Ishikawa (cell line): ENCODE measurements around the gene PUSL1.
A peak's percentile ranks its signal among the peaks of the same experiment; 100 is the strongest.

Experiments used
- CEBPB ChIP-seq: IDR thresholded peaks from 2 replicates; pipeline ENCODE4 v1.6.1; 2012
- CREB1 ChIP-seq: IDR thresholded peaks from 2 replicates; pipeline ENCODE4 v1.6.1; 2012; ENCODE audit warnings: low read depth
- EGR1 ChIP-seq: IDR thresholded peaks from 2 replicates; pipeline ENCODE4 v1.6.1; 2012
- EP300 ChIP-seq: IDR thresholded peaks from 2 replicates; pipeline ENCODE4 v1.6.1; 2012; ENCODE audit warnings: borderline replicate concordance
- FOXM1 ChIP-seq: IDR thresholded peaks from 2 replicates; pipeline ENCODE4 v1.6.1; 2012; ENCODE audit warnings: low read depth, borderline replicate concordance
- MAX ChIP-seq: IDR thresholded peaks from 2 replicates; pipeline ENCODE4 v1.6.1; 2012
- NFIC ChIP-seq: IDR thresholded peaks from 2 replicates; pipeline ENCODE4 v1.6.1; 2012
- RAD21 ChIP-seq: IDR thresholded peaks from 2 replicates; pipeline ENCODE4 v1.6.1; 2012; ENCODE audit warnings: low read depth
- TAF1 ChIP-seq: IDR thresholded peaks from 2 replicates; pipeline ENCODE4 v1.6.1; 2012; ENCODE audit warnings: low read depth, mild to moderate bottlenecking
- TCF12 ChIP-seq: IDR thresholded peaks from 2 replicates; pipeline ENCODE4 v1.6.1; 2012; ENCODE audit warnings: low read depth
- TEAD4 ChIP-seq: IDR thresholded peaks from 2 replicates; pipeline ENCODE4 v1.6.1; 2012
- USF1 ChIP-seq: IDR thresholded peaks from 2 replicates; pipeline ENCODE4 v1.6.1; 2012
- YY1 ChIP-seq: IDR thresholded peaks from 2 replicates; pipeline ENCODE4 v1.6.1; 2012; ENCODE audit warnings: low read depth
- ZBTB7A ChIP-seq: IDR thresholded peaks from 2 replicates; pipeline ENCODE4 v1.6.1; 2012; ENCODE audit warnings: low read depth
- TF ChIP-seq, protein P1 (sequence below): IDR thresholded peaks from 2 replicates; pipeline ENCODE4 v1.6.1; 2012; ENCODE audit warnings: low read depth, mild to moderate bottlenecking

PUSL1 gene

GRCh38 chr1:1292851-1293250, 15.5 kb upstream of the PUSL1 start:
- TF ChIP-seq NFIC (no peak), MAX (no peak)

DNA sequence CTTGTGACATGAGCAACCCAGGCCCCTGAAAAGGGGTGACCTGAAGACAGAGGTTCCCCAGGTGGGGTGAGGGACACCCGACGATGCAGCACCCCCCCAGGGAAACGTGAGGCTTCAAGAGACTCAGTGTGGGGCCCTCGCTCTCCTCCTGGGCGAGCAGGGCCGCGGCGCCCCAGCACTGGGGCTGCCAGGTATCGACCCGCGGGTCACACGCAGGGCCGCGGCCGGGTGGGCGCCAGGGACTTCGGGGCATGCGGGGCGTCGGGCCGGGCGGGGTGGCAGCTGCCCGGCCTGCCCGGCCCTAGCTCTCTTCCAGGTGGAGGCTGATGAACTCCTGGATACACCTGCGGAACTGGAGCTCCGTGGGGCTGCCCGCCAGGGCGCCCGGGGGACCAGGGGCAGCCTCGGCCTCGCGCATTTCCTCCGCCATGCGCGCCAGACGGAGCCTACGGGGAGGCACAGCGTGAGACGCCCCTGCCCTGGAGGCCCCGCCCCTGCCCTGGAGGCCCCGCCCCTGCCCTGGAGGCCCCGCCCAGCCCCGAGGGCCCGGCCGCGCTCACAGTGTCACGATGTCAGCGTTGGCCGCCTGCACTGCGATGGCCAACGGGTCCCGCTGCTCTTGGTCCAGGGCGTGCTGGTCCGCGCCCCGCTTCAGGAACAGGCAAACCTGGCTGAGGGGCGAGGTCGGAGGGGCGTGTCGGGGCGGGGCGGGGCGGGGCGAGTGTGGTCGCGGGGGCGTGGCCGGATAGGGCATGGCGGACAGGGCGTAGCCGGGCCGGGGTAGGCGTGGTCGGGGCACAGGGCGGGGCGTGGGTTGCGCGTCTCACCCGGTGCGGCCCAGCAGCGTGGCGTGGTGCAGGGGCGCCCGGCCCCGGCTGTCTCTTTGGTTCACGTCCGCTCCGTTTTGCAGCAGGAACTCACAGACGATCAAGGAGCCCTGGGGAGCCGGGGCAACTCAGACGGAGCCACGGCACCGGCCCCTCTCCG, 14.8 kb upstream of the PUSL1 start:
- TF ChIP-seq ZBTB7A (no peak), TEAD4 (no peak), RAD21 (no peak), MAX (peak; percentile 88), NFIC (no peak), USF1 (no peak), YY1 (0 out of 2 replicates have a peak, but pooled peaks have one; percentile 17), TCF12 (no peak)

- TF ChIP-seq ZBTB7A (no peak), EP300 (no peak), EGR1 (no peak)
Observed at GRCh38 chr1:1294250-1294890, 14.0 kb upstream of the PUSL1 start.

DNA sequence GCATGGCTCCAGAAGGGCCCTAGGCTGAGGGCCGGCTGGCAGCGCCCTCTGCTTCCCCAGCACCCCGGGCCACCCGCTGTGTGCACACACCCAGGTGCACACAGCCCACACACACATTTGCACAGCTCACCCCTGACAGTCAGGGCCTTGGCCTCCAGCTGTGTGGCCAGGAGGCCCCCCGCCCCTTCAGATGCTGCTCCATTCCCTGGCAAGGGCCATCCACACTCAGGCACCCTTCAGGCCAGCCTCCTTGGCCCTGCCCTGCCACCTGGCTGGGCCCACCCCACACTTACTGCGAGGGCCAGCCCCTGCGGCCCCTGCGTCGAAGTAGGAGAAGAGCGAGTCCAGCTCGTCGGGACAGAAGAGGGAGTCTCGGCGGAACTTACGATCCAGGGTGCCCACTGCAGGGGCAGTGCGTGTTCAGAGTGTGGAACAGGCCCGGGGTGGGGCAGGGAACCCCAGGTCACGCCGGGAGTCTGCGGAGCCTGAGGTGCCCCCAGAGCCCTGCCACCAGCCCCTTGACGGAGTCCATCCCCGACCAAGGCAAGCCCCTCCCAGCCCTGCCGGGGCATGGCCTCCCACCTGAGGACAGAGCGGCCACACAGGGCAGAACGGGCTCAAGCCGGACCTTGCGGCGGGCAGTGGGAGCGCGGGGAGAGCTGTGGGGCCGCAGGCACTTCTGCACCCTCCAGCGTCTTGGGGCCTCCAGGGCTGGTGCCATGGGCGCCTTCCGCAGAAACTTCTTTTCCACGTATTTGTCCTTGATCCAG, 13.1 kb upstream of the PUSL1 start:
- TF ChIP-seq CREB1 = no peak
- TF ChIP-seq TAF1 = no peak
- TF ChIP-seq, protein P1, sequence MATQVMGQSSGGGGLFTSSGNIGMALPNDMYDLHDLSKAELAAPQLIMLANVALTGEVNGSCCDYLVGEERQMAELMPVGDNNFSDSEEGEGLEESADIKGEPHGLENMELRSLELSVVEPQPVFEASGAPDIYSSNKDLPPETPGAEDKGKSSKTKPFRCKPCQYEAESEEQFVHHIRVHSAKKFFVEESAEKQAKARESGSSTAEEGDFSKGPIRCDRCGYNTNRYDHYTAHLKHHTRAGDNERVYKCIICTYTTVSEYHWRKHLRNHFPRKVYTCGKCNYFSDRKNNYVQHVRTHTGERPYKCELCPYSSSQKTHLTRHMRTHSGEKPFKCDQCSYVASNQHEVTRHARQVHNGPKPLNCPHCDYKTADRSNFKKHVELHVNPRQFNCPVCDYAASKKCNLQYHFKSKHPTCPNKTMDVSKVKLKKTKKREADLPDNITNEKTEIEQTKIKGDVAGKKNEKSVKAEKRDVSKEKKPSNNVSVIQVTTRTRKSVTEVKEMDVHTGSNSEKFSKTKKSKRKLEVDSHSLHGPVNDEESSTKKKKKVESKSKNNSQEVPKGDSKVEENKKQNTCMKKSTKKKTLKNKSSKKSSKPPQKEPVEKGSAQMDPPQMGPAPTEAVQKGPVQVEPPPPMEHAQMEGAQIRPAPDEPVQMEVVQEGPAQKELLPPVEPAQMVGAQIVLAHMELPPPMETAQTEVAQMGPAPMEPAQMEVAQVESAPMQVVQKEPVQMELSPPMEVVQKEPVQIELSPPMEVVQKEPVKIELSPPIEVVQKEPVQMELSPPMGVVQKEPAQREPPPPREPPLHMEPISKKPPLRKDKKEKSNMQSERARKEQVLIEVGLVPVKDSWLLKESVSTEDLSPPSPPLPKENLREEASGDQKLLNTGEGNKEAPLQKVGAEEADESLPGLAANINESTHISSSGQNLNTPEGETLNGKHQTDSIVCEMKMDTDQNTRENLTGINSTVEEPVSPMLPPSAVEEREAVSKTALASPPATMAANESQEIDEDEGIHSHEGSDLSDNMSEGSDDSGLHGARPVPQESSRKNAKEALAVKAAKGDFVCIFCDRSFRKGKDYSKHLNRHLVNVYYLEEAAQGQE = no peak
- TF ChIP-seq TCF12 = no peak
- no peak for TF ChIP-seq YY1
- TF ChIP-seq EP300 = no peak
- no peak for TF ChIP-seq FOXM1
- no peak for TF ChIP-seq CEBPB

- TF ChIP-seq CREB1 = no peak
- no peak for TF ChIP-seq ZBTB7A
- no peak for TF ChIP-seq NFIC
- TF ChIP-seq TEAD4 = no peak
- no peak for TF ChIP-seq USF1
Observed at GRCh38 chr1:1296070-1297061, 12.0 kb upstream of the PUSL1 start.

GRCh38 chr1:1297802-1298424, 10.5 kb upstream of the PUSL1 start:
- no peak for TF ChIP-seq RAD21
- no peak for TF ChIP-seq TEAD4
- no peak for TF ChIP-seq USF1
- TF ChIP-seq TAF1 = no peak
- no peak for TF ChIP-seq ZBTB7A
- no peak for TF ChIP-seq TCF12
- no peak for TF ChIP-seq EP300
- TF ChIP-seq CEBPB = no peak
- TF ChIP-seq EGR1 = no peak
- TF ChIP-seq MAX = no peak
- TF ChIP-seq YY1 = no peak
- TF ChIP-seq NFIC = no peak
- TF ChIP-seq, protein P1 = no peak
